Cardiac muscle cell (in vitro differentiated cells and primary cell): ENCODE data around the gene HDAC2. TPM values are rescaled to one million over a fixed set of nuclear protein-coding genes. Genes with fewer than 3 reads are reported as not detected.

Experiments
- polyA plus RNA-seq: library from polyadenylated mRNA; unstranded; fragments of >200 nt; fragmentation: Nextera tagmentation; extraction: Ambion mirVana; gene quantifications from 2 replicates; pipeline ENCODE4 v1.2.1, GENCODE V29; 2016
- total RNA-seq: library from RNA; depleted of rRNA; stranded (reverse); fragments of >200 nt; gene quantifications from 2 replicates; pipeline ENCODE4 v1.2.3, GENCODE V29; 2016

HDAC2 gene
- total and polyA plus RNA-seq, 2 experiments from 2014 or later: 140 to 321 TPM

Other genes with a start within 250 kb of the HDAC2 start
- 224 and 275 TPM in 2 replicates for gene MARCKS, start 113.8 kb downstream of the HDAC2 start, total RNA-seq
- gene MARCKS, start 113.8 kb downstream of the HDAC2 start, polyA plus RNA-seq: 193 and 195 TPM in 2 replicates